NT2/D1 (cell line): ENCODE data around the gene TLK1.

Source experiments
- YY1 ChIP-seq: IDR thresholded peaks from 2 replicates; pipeline ENCODE4 v1.6.1; 2011; ENCODE audit not compliant: insufficient read length, insufficient read depth
- ZNF274 ChIP-seq: IDR thresholded peaks from 2 replicates; pipeline ENCODE4 v1.6.1; 2011; ENCODE audit warnings: mild to moderate bottlenecking, low read depth, low read length

DNA sequence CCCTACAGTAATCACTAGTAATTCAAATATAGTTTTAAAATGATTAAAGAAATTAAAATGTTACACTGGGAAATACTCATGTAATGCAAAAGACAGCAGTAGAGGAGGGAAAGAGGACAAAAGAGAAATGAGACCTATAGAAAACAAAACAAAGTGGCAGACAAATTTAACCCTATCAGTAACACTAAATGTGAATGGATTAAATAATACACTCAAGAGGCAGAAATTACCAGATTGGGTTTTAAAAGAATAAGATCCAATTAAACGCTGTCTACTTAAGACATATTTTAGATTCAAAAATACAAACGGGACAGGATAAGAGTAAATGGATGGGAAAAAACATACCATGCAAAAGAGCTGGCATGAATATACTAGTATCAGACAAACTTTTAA, 17.0 kb downstream of the TLK1 start:
- TF ChIP-seq ZNF274 (no peak), YY1 (no peak)
